Measurements from ENCODE around the gene GNA14.
"Not testable (repeated sequence)": the region's sequence is repeated elsewhere in the genome, so short reads cannot be mapped to it uniquely, and the experiment has no call there.

Gene GNA14

GRCh38 chr9:77648234-77649108 is at the start of gene GNA14:
GNA14 (minus strand) TSS chr9:77648322; CDS start chr9:77647793, 529 bp downstream.
- no peak for DNase-seq

GRCh38 chr9:77697238-77697984 is 49.3 kb upstream of the GNA14 start:
- no peak for DNase-seq

GRCh38 chr9:77690723-77691122 is 42.6 kb upstream of the GNA14 start:
- DNase-seq: not testable (repeated sequence)

DNA sequence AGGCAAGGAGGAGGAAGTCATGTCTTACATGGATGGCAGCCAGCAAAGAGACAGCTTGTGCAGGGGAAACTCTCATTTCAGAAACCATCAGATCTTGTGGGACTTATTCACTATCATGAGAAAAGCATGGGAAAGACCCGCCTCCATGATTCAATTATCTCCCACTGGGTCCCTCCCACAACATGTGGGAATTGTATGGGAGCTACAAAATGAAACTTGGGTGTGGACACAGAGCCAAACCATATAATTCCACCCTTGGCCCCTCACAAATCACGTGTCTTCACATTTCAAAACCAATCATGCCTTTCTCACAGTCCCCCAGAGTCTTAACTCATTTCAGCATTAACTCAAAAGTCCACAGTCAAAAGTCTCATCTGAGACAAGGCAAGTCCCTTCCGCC is 42.0 kb upstream of the GNA14 start:
- peak in 1 of 2 donors; percentile 85 for DNase-seq

GRCh38 chr9:77687737-77688136 is 39.6 kb upstream of the GNA14 start:
- not testable (repeated sequence) for DNase-seq

DNA sequence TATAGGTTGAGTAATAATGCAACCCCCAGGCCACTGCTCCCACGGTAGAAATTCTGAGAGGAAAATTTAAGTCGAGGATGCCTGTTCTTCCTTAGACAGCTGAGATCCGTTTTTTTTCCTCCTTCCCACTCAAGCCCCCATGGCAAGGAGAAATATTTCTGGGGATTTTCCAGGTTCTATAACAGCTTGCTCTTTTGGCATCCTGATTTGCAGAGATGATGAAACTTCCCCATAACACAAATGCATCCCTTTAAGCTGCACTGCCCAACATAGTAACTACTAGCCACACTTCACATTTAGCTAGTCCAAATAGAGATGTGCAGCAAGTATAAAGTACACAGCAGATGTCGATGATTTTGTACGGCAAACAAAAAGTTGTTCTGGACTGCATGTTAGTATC is 32.5 kb upstream of the GNA14 start:
- peak; percentile 68 to 89 for DNase-seq

DNA sequence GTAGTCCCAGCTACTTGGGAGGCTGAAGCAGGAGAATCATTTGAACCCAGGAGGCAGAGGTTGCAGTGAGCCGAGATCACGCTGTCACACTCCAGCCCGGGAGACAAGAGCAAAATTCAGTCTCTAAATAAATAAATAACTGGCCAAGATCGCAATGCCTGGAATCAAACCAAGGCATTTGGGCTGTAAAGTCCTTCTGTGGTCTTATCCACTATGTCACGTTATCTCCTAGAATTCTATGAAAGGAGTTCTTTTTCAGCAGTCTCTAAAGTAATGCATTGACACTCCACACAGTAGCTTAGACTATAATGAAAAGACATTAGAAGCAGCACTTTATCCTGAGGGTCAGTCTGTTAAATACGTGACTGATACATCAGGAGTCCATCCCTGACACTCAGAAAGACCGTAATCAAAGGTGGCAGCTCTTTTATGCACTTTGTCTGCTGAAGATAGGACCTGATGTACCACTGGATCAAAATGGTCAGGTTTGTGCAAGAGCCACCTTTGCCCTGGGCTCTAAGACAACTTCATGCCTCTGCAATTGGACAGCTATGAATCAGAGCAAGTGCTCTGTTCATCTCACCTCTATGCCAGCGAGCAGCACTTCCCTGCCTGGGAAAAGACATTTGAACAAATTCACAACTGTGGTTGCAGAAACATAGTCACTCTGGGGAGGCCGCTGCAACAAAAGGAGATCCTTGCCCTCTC is 31.7 kb upstream of the GNA14 start:
- DNase-seq: peak in 1 of 2 donors; percentile 13

- peak; percentile 94 to 96 for DNase-seq
Observed at GRCh38 chr9:77679088-77679487, 31.0 kb upstream of the GNA14 start.

DNA sequence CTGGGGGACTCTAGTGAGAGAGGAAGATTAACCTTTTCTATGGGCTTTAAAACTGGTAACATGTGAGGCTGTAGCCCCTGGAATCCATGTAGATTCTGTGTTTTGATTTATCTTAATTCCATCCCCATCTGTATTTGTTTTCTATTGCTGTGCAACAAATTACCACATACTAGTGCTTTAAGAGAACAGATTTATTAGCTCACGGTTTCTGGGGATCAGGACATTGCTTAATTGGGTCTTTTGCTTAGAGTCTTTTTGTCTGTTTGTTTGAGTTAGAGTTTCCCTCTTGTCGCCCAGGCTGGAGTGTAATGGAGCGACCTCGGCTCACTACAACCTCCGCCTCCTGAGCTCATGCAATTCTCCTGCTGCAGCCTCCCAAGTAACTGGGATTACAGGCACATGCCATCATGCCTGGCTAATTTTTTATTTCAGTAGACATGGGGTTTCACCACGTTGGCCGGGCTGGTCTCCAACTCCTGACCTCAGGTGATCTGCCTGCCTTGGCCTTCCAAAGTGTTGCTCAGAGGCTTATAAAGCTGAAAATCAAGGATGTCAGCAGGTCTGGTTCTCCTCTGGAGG is 29.9 kb upstream of the GNA14 start:
- DNase-seq: no peak

DNA sequence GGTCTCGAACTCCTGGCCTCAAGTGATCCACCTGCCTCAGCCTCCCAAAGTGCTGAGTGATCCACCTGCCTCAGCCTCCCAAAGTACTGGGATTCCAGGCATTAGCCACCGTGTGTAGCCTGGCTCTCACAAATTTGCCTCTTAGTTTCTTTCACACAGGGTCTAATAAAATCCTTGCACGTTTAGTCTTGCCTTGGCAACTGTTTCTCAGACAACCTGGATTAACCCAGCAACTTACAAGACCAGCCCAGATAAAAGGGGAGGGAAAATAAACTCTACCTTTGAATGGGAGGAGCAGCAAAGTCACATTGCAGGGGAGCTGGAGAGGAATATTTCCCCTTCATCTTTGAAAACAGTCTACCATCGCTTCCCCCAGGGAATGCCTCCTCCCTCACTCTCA is 29.3 kb upstream of the GNA14 start:
- no peak for DNase-seq

- DNase-seq: no peak
Observed at GRCh38 chr9:77673941-77674791, 26.0 kb upstream of the GNA14 start.

GRCh38 chr9:77672183-77672582 is 24.1 kb upstream of the GNA14 start:
- no peak for DNase-seq

- DNase-seq: no peak
Observed at GRCh38 chr9:77667151-77667550, 19.0 kb upstream of the GNA14 start.

DNA sequence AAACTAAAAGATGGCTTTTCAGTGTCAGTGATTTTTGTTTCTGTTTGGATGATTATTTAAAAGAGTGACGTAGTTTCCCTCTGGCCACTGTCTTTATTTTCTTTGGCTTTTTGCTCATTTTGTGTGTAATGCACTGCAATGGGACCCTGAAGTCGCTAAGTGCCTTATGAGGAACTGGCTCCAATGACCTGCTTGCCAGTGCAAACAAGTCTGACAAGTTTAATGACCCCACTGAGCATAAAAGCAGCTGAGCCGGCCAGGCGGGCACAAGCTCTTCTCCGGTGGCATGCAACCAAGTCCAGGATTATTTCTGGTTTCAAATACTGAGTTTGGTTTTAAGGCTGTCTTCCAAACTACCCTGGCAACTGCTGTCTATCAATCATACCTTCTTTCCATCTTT is 15.6 kb upstream of the GNA14 start:
- no peak for DNase-seq

- DNase-seq: no peak
Observed at GRCh38 chr9:77661566-77662085, 13.5 kb upstream of the GNA14 start.

GRCh38 chr9:77659926-77660325 is 11.8 kb upstream of the GNA14 start:
- DNase-seq: no peak

DNA sequence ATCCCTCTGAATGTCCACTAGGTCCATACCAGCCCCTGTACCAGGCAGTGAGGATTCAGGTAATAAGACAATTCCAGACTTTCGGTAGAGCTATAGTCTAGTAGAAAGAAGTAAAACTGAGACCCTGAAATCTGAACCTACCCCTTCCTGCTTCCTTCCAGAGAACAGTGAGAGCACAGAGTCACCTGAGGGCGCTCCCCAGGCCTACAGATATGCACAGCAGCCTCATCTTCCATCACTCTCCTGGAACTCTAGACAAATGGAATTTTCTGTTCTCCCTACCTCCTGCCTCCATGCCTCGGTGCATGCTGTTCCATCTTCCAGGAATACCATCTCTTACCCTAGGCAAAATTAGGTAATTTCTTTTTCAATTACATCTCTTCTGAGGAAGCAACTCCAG is 3.1 kb upstream of the GNA14 start:
- DNase-seq: no peak

- DNase-seq: peak; percentile 35 to 38
Observed at GRCh38 chr9:77649109-77649812, 1.1 kb upstream of the GNA14 start.

- DNase-seq: no peak
Observed at GRCh38 chr9:77647267-77648233, 572 bp downstream of the GNA14 start.

GRCh38 chr9:77643871-77644270 is 4.3 kb downstream of the GNA14 start:
- DNase-seq: no peak
